Caco-2 (cell line): ENCODE data around the gene TET2. TPM values are rescaled to one million over a fixed set of nuclear protein-coding genes. Genes with fewer than 3 reads are reported as not detected.

Experiments used
- BruUV-seq: library from RNA; stranded (reverse); fragments of 400-500 nt; replicated peaks from 2 replicates; lab custom pipeline; 2021; lab: Mats Ljungman, UMichigan
- CTCF ChIA-PET: fragments of 300-600 bp; sonication (Branson Sonifier 250); formaldehyde crosslinking; loops from one replicate; lab custom pipeline; 2022; ENCODE audit warnings: antibody characterized with exemption; lab: Charles Lee
- POLR2A ChIA-PET: fragments of 300-600 bp; sonication (Branson Sonifier 250); formaldehyde crosslinking; loops from one replicate; lab custom pipeline; 2022; ENCODE audit warnings: antibody characterized with exemption; lab: Charles Lee
- DNase-seq, 2 experiments: peaks; one replicate each; pipeline versions ENCODE4 v3.0.0 to v3.0.0-alpha.2; 2020 to 2022
- H3K27me3 ChIP-seq: replicated peaks from 2 replicates; pipeline ENCODE4 v1.6.0; 2011; ENCODE audit warnings: low read length; ENCODE audit not compliant: control insufficient read depth, insufficient read depth
- H3K36me3 ChIP-seq: 2 replicates; pipeline ENCODE4 v1.5.1; 2011; ENCODE audit warnings: low read length; ENCODE audit not compliant: control insufficient read depth, insufficient read depth
- H3K4me1 ChIP-seq: fragments of 250-450 bp; sonication (Bioruptor Pico); 2 replicates; pipeline ENCODE4 v1.5.1; 2020; ENCODE audit warnings: mild to moderate bottlenecking
- H3K4me3 ChIP-seq: 2 replicates; pipeline ENCODE4 v1.5.1; 2011; ENCODE audit warnings: low read depth, mild to moderate bottlenecking, control low read depth, low read length
- H3K9me3 ChIP-seq: fragments of 250-450 bp; sonication (Bioruptor Pico); 2 replicates; pipeline ENCODE4 v1.5.1; 2020; ENCODE audit warnings: mild to moderate bottlenecking, moderate library complexity
- H3K27ac Mint-ChIP-seq: one replicate; pipeline ENCODE4 v1.8.0; 2022; ENCODE audit warnings: mixed read lengths; ENCODE audit not compliant: unreplicated experiment
- H3K27me3 Mint-ChIP-seq: one replicate; pipeline ENCODE4 v1.8.0; 2022; ENCODE audit warnings: mixed read lengths; ENCODE audit not compliant: insufficient read depth, unreplicated experiment
- H3K36me3 Mint-ChIP-seq: one replicate; pipeline ENCODE4 v1.8.0; 2022; ENCODE audit warnings: mild to moderate bottlenecking, mixed read lengths; ENCODE audit not compliant: insufficient read depth, unreplicated experiment
- H3K4me1 Mint-ChIP-seq: one replicate; pipeline ENCODE4 v1.8.0; 2022; ENCODE audit warnings: low read depth, mixed read lengths; ENCODE audit not compliant: unreplicated experiment
- H3K4me3 Mint-ChIP-seq: one replicate; pipeline ENCODE4 v1.8.0; 2022; ENCODE audit warnings: mild to moderate bottlenecking, moderate library complexity, mixed read lengths; ENCODE audit not compliant: unreplicated experiment
- H3K9me3 Mint-ChIP-seq: one replicate; pipeline ENCODE4 v1.8.0; 2022; ENCODE audit warnings: mixed read lengths; ENCODE audit not compliant: unreplicated experiment
- CTCF ChIP-seq, 2 experiments: fragments of 200-600 bp in 1 of 2; IDR thresholded peaks; 1 replicate in 1 of 2; 2 replicates in 1 of 2; pipeline versions ENCODE4 v1.5.1 to v1.8.0; 2011 to 2022; ENCODE audit warnings: antibody characterized with exemption in 1 of 2, control low read depth in 1 of 2, inconsistent platforms in 1 of 2, low read depth in 1 of 2, low read length in 1 of 2, mild to moderate bottlenecking in 1 of 2, moderate library complexity in 1 of 2; ENCODE audit not compliant: insufficient read depth in 1 of 2, severe bottlenecking in 1 of 2, unreplicated experiment in 1 of 2
- intact Hi-C: fragments of 100-400 bp; cut with micrococcal nuclease; formaldehyde crosslinking; loops from one replicate; pipeline ENCODE4 v1.10.0; 2022; ENCODE audit not compliant: unreplicated experiment
- total RNA-seq: library from RNA; stranded (reverse); gene quantifications from 2 replicates; pipeline ENCODE4 v1.2.3, GENCODE V29; 2022

TET2 gene
- total RNA-seq, 1 experiment from 2014 or later, result 14.8 TPM

- Mint-ChIP-seq H3K4me1 (no peaks in the 10 kb centered on the region), H3K4me3 (no peak overlapping the region), H3K9me3 (no peaks in the 10 kb centered on the region), H3K27me3 (no peaks in the 10 kb centered on the region), H3K27ac (no peak overlapping the region), H3K36me3 (no peaks in the 10 kb centered on the region)
- Histone ChIP-seq H3K4me3 (no peak overlapping the region), H3K4me1 (no peaks in the 10 kb centered on the region), H3K36me3 (no peaks in the 10 kb centered on the region), H3K27me3 (no peaks in the 10 kb centered on the region), H3K9me3 (no peaks in the 10 kb centered on the region)
- no peak for DNase-seq
- no TSS peak for BruUV-seq
- CTCF ChIA-PET, result no interaction called here
- intact Hi-C loops, result no loop called here
- TF ChIP-seq CTCF (IDR thresholded peaks at IDR 0.05; ENCODE audit: insufficient read depth in 1 of 2, low read depth in 1 of 2, low read length in 1 of 2, severe bottlenecking in 1 of 2, unreplicated experiment in 1 of 2), result no peak
- POLR2A ChIA-PET, result interaction anchor here (0.6 kb wide), 1 partner anchor 17 kb away, joined by 3 read pairs; no protein-coding TSS in a partner anchor
Observed at GRCh38 chr4:105162123-105162796, 15.6 kb downstream of the TET2 start.

GRCh38 chr4:105164548-105164947, 17.9 kb downstream of the TET2 start:
- no peaks in the 10 kb centered on the region for H3K9me3 ChIP-seq
- no peak for TF ChIP-seq CTCF (IDR thresholded peaks at IDR 0.05; ENCODE audit: insufficient read depth in 1 of 2, low read depth in 1 of 2, low read length in 1 of 2, severe bottlenecking in 1 of 2, unreplicated experiment in 1 of 2)
- BruUV-seq, result no TSS peak
- H3K27me3 ChIP-seq, result no peaks in the 10 kb centered on the region
- intact Hi-C loops, result no loop called here
- H3K27ac Mint-ChIP-seq, result no peak overlapping the region
- H3K9me3 Mint-ChIP-seq, result no peaks in the 10 kb centered on the region
- H3K36me3 ChIP-seq, result no peaks in the 10 kb centered on the region
- no peak for DNase-seq
- H3K4me3 ChIP-seq, result no peak overlapping the region
- CTCF ChIA-PET, result no interaction called here
- H3K36me3 Mint-ChIP-seq, result no peaks in the 10 kb centered on the region
- POLR2A ChIA-PET, result no interaction called here
- H3K4me3 Mint-ChIP-seq, result no peak overlapping the region
- no peaks in the 10 kb centered on the region for H3K4me1 ChIP-seq
- no peaks in the 10 kb centered on the region for H3K27me3 Mint-ChIP-seq
- H3K4me1 Mint-ChIP-seq, result no peaks in the 10 kb centered on the region

GRCh38 chr4:105166066-105166465, 19.4 kb downstream of the TET2 start:
- ChIA-PET POLR2A (no interaction called here), CTCF (no interaction called here)
- no peaks in the 10 kb centered on the region for H3K4me1 Mint-ChIP-seq
- H3K27me3 Mint-ChIP-seq, result no peaks in the 10 kb centered on the region
- intact Hi-C loops, result no loop called here
- no peak for TF ChIP-seq CTCF (IDR thresholded peaks at IDR 0.05; ENCODE audit: insufficient read depth in 1 of 2, low read depth in 1 of 2, low read length in 1 of 2, severe bottlenecking in 1 of 2, unreplicated experiment in 1 of 2)
- H3K4me1 ChIP-seq, result no peaks in the 10 kb centered on the region
- no peak for DNase-seq
- H3K4me3 Mint-ChIP-seq, result no peak overlapping the region
- BruUV-seq, result no TSS peak
- no peaks in the 10 kb centered on the region for H3K9me3 Mint-ChIP-seq
- no peaks in the 10 kb centered on the region for H3K9me3 ChIP-seq
- H3K36me3 ChIP-seq, result no peaks in the 10 kb centered on the region
- no peaks in the 10 kb centered on the region for H3K27me3 ChIP-seq
- no peaks in the 10 kb centered on the region for H3K36me3 Mint-ChIP-seq
- H3K4me3 ChIP-seq, result no peak overlapping the region
- no peak overlapping the region for H3K27ac Mint-ChIP-seq
